Stimulated activated naive CD8-positive, alpha-beta T cell treated with anti-CD3 and anti-CD28 coated beads, Interleukin-15, Interleukin-2, amounts not matched to agents 100 ng/mL and 50 ng/mL, for 24 hours (primary cell): ENCODE results near the gene TMC6.
A peak's percentile ranks its signal among the peaks of the same experiment; 100 is the strongest.
"Not testable (repeated sequence)": the region's sequence is repeated elsewhere in the genome, so short reads cannot be mapped to it uniquely, and the experiment has no call there.

Source experiments
- H3K27ac Mint-ChIP-seq: one replicate; pipeline ENCODE4 v1.8.0; 2021; ENCODE audit warnings: mild to moderate bottlenecking, mixed read lengths
- H3K27me3 Mint-ChIP-seq: one replicate; pipeline ENCODE4 v1.8.0; 2021; ENCODE audit warnings: mixed read lengths
- H3K36me3 Mint-ChIP-seq: one replicate; pipeline ENCODE4 v1.8.0; 2021; ENCODE audit warnings: low read depth, mixed read lengths
- H3K4me1 Mint-ChIP-seq: one replicate; pipeline ENCODE4 v1.8.0; 2021; ENCODE audit warnings: low read depth, mixed read lengths
- H3K4me3 Mint-ChIP-seq: one replicate; pipeline ENCODE4 v1.8.0; 2021; ENCODE audit warnings: mild to moderate bottlenecking, mixed read lengths
- H3K9me3 Mint-ChIP-seq: one replicate; pipeline ENCODE4 v1.8.0; 2021; ENCODE audit warnings: mixed read lengths

Gene TMC6

DNA sequence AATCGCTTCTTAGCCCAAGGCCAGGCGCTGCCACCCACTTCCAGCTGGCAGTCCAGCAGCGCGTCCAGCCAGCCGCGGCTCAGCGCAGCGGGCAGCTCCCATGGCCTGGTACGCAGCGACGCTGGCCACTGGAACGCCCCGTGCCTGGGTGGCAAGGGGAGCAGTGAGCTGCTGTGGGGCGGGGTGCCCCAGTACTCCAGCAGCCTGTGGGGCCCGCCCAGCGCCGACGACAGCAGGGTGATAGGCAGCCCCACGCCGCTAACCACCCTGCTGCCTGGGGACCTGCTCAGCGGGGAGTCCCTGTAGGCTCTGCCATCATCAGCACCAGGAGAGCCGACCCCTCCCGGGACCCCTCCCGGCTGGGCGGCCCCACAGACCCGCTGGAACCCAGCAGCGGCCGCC, 24.0 kb downstream of the TMC6 start:
- no peak overlapping the region for H3K4me3 Mint-ChIP-seq
- H3K9me3 Mint-ChIP-seq, result no peaks in the 10 kb centered on the region
- H3K27me3 Mint-ChIP-seq, result no peaks in the 10 kb centered on the region
- H3K27ac Mint-ChIP-seq, result no peak overlapping the region
- H3K4me1 Mint-ChIP-seq, result peaks cover 14% of the 10 kb centered on the region
- peaks cover 30% of the 10 kb centered on the region for H3K36me3 Mint-ChIP-seq

DNA sequence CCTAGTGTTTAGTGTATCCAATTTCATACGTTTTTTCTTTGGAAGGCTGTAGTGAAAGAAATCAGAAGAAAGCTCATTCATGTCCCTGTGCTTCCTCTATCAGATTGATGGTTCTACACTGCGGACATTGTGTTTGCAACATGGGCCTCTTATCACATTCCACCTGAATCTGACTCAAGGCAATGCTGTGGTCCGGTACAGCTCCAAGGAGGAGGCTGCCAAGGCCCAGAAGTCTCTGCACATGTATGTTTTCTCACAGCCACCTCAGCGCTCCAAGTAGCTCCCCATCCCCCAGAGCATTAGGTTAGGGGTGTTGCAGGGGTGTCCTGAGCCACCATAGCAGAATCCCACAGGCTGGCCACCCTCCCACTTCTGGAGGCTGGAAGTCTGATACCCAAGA, 25.2 kb downstream of the TMC6 start:
- Mint-ChIP-seq H3K9me3 (no peaks in the 10 kb centered on the region), H3K27me3 (no peaks in the 10 kb centered on the region), H3K4me1 (peaks cover 14% of the 10 kb centered on the region), H3K27ac (no peak overlapping the region), H3K4me3 (no peak overlapping the region), H3K36me3 (peaks cover 36% of the 10 kb centered on the region)

- no peak overlapping the region for H3K27ac Mint-ChIP-seq
- H3K4me3 Mint-ChIP-seq, result no peak overlapping the region
- no peaks in the 10 kb centered on the region for H3K9me3 Mint-ChIP-seq
- no peaks in the 10 kb centered on the region for H3K4me1 Mint-ChIP-seq
- H3K27me3 Mint-ChIP-seq, result no peaks in the 10 kb centered on the region
- peaks cover 42% of the 10 kb centered on the region for H3K36me3 Mint-ChIP-seq
These were observed 27.0 kb downstream of the TMC6 start for GRCh38 chr17:78101542-78101941.

- Mint-ChIP-seq H3K36me3 (peaks cover 47% of the 10 kb centered on the region), H3K27ac (peak overlapping the region; percentile 36), H3K4me3 (no peak overlapping the region), H3K4me1 (no peaks in the 10 kb centered on the region), H3K27me3 (no peaks in the 10 kb centered on the region), H3K9me3 (no peaks in the 10 kb centered on the region)
These were observed 27.4 kb downstream of the TMC6 start for GRCh38 chr17:78101112-78101511.

- H3K27ac Mint-ChIP-seq, result no peak overlapping the region
- H3K36me3 Mint-ChIP-seq, result peaks cover 65% of the 10 kb centered on the region
- H3K4me1 Mint-ChIP-seq, result peaks cover 9% of the 10 kb centered on the region
- H3K4me3 Mint-ChIP-seq, result no peak overlapping the region
- no peaks in the 10 kb centered on the region for H3K27me3 Mint-ChIP-seq
- H3K9me3 Mint-ChIP-seq, result no peaks in the 10 kb centered on the region
These were observed 32.5 kb downstream of the TMC6 start for GRCh38 chr17:78096093-78096492.

- Mint-ChIP-seq H3K4me1 (peaks cover 9% of the 10 kb centered on the region), H3K9me3 (no peaks in the 10 kb centered on the region), H3K36me3 (peaks cover 63% of the 10 kb centered on the region), H3K27me3 (no peaks in the 10 kb centered on the region), H3K4me3 (no peak overlapping the region), H3K27ac (no peak overlapping the region)
These were observed 33.5 kb downstream of the TMC6 start for GRCh38 chr17:78095035-78095434.

DNA sequence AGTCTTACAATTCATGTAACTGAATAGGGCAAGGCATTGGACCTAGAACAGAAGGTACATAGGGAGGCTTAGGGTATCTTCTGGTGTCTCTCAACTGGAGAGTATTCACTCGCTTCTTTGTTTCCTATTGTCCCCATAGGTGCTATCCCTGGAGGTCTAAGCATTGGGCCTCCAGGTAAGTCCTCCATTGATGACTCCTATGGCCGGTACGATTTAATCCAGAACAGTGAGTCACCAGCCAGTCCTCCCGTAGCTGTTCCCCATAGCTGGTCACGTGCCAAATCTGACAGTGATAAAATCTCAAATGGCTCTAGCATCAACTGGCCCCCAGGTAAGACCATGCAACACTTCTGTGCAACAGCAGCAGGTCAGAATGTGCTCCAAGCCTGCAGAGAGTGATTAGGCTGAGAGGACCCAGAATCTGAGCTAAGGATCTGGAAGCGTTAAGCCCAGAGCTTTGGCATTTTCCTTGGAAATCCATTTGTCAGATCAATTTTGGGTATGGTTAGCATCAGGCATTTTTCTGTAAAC, 35.7 kb downstream of the TMC6 start:
- H3K36me3 Mint-ChIP-seq, result peaks cover 49% of the 10 kb centered on the region
- no peaks in the 10 kb centered on the region for H3K9me3 Mint-ChIP-seq
- H3K4me1 Mint-ChIP-seq, result peaks cover 15% of the 10 kb centered on the region
- H3K27ac Mint-ChIP-seq, result no peak overlapping the region
- H3K27me3 Mint-ChIP-seq, result no peaks in the 10 kb centered on the region
- H3K4me3 Mint-ChIP-seq, result no peak overlapping the region

DNA sequence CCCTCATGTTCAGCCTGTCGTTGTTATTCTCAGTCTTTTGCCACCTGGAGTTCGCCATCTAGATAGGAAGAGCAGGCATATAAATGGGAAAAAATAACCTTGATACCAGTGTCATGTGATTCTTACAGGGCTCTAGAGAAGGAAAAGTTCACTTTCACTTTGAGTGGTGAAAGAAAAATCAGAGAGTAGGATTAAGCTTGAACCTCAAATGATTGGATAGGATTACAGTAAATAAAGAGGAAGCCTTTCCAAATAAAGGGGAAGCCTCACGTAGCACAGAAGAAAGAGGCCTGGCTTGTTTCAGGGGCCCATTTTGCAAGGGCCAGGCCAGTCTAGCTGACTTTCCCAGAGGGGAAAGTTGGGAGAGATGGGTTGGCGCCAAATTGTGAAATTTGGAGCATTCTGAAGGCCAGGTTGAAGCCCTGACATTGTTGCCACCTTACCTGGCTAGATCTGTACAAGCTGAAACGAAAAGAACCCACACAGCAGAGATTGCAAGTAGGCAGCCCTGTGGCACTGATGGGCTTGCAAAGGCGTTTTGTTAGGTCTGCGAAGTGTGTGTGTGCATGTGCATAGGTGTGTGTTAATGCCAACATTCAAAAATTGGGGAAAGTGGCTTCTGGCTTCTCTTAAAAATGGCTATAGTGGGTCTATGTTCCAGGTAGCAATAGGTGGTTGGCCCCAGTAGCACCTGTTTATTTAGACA, 38.8 kb downstream of the TMC6 start:
- no peaks in the 10 kb centered on the region for H3K9me3 Mint-ChIP-seq
- no peaks in the 10 kb centered on the region for H3K27me3 Mint-ChIP-seq
- no peak overlapping the region for H3K4me3 Mint-ChIP-seq
- H3K4me1 Mint-ChIP-seq, result peaks cover 15% of the 10 kb centered on the region
- H3K36me3 Mint-ChIP-seq, result peaks cover 43% of the 10 kb centered on the region
- peak overlapping the region; percentile 24 for H3K27ac Mint-ChIP-seq

DNA sequence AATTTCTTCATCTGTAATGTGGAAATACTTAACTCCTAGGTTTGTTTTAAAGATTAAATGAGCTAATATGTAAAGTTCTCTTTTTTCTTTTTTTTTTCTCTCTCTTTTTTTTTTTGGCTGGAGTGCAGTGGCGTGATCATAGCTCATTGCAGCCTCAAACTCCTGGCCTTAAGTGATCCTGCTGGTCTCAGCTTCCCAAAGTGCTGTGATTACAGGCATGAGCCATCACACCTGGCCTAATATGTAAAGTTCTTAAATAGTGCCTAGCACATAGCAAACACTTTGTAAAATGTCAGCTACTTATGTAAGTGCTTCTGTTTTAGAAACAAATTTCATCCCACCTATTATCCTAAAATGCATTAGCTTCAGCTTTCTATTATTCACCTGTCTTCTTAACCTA, 40.0 kb downstream of the TMC6 start:
- H3K36me3 Mint-ChIP-seq, result peaks cover 35% of the 10 kb centered on the region
- H3K27ac Mint-ChIP-seq, result no peak overlapping the region
- peaks cover 15% of the 10 kb centered on the region for H3K4me1 Mint-ChIP-seq
- H3K9me3 Mint-ChIP-seq, result no peaks in the 10 kb centered on the region
- no peak overlapping the region for H3K4me3 Mint-ChIP-seq
- H3K27me3 Mint-ChIP-seq, result no peaks in the 10 kb centered on the region

GRCh38 chr17:78086740-78087139, 41.8 kb downstream of the TMC6 start:
- Mint-ChIP-seq H3K27ac (no peak overlapping the region), H3K4me1 (peaks cover 9% of the 10 kb centered on the region), H3K9me3 (no peaks in the 10 kb centered on the region), H3K36me3 (peaks cover 24% of the 10 kb centered on the region), H3K4me3 (no peak overlapping the region), H3K27me3 (no peaks in the 10 kb centered on the region)

DNA sequence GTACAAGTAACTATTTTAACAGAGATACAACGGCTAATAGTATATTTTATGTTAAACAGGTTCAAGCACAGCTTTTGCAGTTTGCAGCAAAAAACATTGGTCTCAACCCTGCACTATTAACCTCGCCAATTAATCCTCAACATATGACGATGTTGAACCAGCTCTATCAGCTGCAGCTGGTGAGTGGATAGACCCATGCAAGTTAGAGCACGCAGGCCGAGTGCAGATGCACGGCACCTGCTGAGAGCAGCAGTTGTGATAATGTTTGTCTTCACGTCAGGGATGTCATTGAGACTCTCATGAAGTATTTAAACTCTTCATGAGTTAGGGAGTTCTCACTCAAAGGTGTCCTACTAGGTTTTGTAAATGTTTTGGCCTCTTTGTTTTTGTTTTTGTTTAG, 45.6 kb downstream of the TMC6 start:
- Mint-ChIP-seq H3K27me3 (no peaks in the 10 kb centered on the region), H3K9me3 (no peaks in the 10 kb centered on the region), H3K4me3 (no peak overlapping the region), H3K36me3 (peaks cover 25% of the 10 kb centered on the region), H3K4me1 (no peaks in the 10 kb centered on the region), H3K27ac (no peak overlapping the region)

DNA sequence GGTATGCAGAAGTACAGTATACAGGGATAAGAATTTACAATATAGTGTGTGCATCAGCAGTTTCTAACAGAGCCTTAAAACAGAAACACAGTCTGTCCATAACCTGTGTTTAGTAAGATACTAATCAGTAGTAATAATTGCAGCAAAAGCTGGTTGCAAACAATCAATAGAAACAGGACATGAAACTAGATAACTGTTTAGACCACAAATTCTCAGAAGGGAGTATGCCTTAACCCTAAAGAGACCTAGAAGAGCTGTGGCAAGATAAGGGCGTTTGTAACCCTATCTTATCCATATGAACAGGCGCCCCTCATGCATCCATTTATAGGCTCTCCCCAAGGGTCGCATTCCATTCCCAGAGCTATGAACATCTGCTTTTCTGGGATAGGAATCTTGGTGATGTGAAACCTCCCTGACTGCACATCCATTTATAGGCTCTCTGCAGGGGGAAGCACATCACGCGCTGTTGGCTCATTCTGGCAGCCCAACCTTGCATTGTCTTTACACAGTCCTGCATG, 46.1 kb downstream of the TMC6 start:
- not testable (repeated sequence) for H3K4me1 Mint-ChIP-seq, H3K4me3 Mint-ChIP-seq, H3K27me3 Mint-ChIP-seq, H3K27ac Mint-ChIP-seq, H3K9me3 Mint-ChIP-seq
- peaks cover 21% of the 10 kb centered on the region for H3K36me3 Mint-ChIP-seq

- H3K4me3 Mint-ChIP-seq, result no peak overlapping the region
- H3K27ac Mint-ChIP-seq, result no peak overlapping the region
- no peaks in the 10 kb centered on the region for H3K27me3 Mint-ChIP-seq
- H3K4me1 Mint-ChIP-seq, result no peaks in the 10 kb centered on the region
- H3K9me3 Mint-ChIP-seq, result no peaks in the 10 kb centered on the region
- peaks cover 20% of the 10 kb centered on the region for H3K36me3 Mint-ChIP-seq
These were observed 47.0 kb downstream of the TMC6 start for GRCh38 chr17:78081551-78081950.

GRCh38 chr17:78079253-78079652, 49.3 kb downstream of the TMC6 start:
- Mint-ChIP-seq H3K27me3 (no peaks in the 10 kb centered on the region), H3K9me3 (no peaks in the 10 kb centered on the region), H3K27ac (no peak overlapping the region), H3K36me3 (peaks cover 26% of the 10 kb centered on the region), H3K4me3 (no peak overlapping the region), H3K4me1 (no peaks in the 10 kb centered on the region)

DNA sequence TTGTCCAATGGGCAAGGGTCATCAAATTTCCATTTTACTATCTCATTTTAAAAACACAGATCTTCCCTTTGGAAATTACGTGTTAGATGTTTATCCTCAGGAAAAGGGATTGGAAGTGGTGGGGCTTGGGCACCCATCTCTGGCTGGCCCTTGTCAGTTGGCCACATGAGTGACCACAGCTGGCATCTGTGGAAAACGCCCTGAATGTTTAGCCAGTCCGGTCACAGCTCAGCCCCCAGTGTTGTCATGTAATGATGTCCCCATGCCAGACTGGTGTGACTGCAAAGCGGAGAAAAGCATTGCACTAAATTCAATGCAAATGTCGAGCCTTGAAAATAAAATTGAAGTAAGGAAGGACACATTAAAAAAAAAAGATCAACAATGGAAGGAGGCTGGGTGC, 53.0 kb downstream of the TMC6 start:
- Mint-ChIP-seq H3K27me3 (no peaks in the 10 kb centered on the region), H3K36me3 (peaks cover 51% of the 10 kb centered on the region), H3K9me3 (no peaks in the 10 kb centered on the region), H3K27ac (no peak overlapping the region), H3K4me1 (no peaks in the 10 kb centered on the region), H3K4me3 (no peak overlapping the region)

GRCh38 chr17:78075011-78075410, 53.5 kb downstream of the TMC6 start:
- H3K36me3 Mint-ChIP-seq, result peaks cover 51% of the 10 kb centered on the region
- H3K4me1 Mint-ChIP-seq, result no peaks in the 10 kb centered on the region
- H3K4me3 Mint-ChIP-seq, result no peak overlapping the region
- H3K9me3 Mint-ChIP-seq, result no peaks in the 10 kb centered on the region
- no peak overlapping the region for H3K27ac Mint-ChIP-seq
- no peaks in the 10 kb centered on the region for H3K27me3 Mint-ChIP-seq
